ENCODE results near the gene SEMA4D.

SEMA4D gene

DNA sequence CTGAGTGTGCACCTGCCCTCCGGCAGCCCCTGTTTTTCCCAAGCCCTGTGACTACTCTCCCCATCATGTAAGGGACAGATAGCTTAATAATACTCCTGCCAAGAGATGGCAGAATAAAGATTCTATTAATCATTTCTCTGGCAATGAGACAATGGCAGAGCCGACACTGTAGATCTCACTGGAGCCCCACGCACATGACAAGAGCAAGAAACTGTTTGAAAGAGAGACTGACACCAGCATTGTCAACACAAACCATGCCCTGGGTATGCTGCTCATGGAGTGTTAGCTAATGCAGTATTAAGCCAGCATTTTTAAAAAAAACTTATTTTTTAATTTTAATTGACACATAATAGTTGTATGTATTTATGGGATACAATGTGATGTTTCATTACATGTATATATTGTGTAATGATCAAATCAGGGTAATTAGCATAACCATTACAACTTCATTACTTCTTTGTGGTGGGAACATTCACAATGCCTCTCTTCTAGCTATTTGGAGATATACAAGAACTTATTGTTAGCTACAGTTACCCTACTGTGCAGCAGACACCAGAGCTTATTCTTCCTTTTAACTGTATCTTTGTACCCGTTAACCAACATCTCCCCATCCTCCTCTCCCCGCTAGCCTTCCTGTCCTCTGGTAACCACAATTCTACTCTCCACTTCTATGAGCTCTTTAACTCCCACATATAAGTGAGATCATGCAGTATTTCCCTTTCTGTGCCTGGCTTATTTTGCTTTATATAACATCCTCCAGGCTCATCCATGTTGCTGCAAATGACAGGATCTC is 31.5 kb upstream of the SEMA4D start:
- no peak for FAIRE-seq
- no peak for DNase-seq (ENCODE audit: insufficient read length, low spot score)

- no peak for FAIRE-seq
- DNase-seq (ENCODE audit: insufficient read length, low spot score): no peak
Observed at GRCh38 chr9:89528540-89528939, 30.6 kb upstream of the SEMA4D start.

- FAIRE-seq (peak; percentile 51), DNase-seq (ENCODE audit: insufficient read length, low spot score) (no peak)
Observed at GRCh38 chr9:89528131-89528530, 30.2 kb upstream of the SEMA4D start.

DNA sequence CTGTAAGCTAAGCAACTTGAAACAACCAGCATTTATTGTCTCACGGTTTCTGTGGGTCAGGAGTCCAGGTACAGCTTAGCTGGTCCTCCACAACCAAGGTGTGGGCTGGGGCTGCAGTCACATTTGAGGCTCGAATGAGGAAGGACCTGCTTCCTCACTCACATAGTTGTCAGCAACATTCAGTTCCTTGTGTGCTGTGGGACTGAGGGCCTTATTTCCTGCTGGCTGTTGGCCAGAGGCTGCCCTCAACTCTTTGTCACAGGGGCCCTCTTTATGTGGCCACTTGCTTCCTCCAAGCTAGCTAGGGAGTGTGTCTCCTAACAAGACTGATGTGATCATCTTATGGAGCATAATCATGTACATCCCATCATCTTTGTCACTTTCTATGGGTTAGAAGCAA is 29.2 kb upstream of the SEMA4D start:
- DNase-seq (ENCODE audit: insufficient read length, low spot score): no peak
- no peak for FAIRE-seq

DNA sequence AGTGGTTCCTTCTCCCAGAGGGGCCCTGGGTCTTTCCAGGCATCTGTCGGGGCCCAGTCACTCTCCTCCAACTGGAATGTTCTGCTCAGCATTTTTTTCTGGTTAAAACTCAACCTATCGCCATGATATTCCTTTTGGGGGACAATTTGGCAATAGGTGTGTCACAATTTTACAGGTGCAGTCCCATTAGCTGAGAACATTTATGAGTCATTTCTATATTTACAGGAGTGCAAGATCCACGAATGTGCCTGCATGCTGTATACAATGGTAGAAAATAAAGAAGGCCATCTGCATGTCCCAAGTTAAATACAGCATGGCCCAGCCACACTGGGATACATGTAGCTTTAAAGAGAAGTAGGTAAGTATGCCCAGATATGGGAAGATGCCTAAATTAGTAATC is 28.8 kb upstream of the SEMA4D start:
- DNase-seq (ENCODE audit: insufficient read length, low spot score) (no peak), FAIRE-seq (no peak)

- no peak for FAIRE-seq
- no peak for DNase-seq (ENCODE audit: insufficient read length, low spot score)
Observed at GRCh38 chr9:89525446-89526374, 27.8 kb upstream of the SEMA4D start.

DNA sequence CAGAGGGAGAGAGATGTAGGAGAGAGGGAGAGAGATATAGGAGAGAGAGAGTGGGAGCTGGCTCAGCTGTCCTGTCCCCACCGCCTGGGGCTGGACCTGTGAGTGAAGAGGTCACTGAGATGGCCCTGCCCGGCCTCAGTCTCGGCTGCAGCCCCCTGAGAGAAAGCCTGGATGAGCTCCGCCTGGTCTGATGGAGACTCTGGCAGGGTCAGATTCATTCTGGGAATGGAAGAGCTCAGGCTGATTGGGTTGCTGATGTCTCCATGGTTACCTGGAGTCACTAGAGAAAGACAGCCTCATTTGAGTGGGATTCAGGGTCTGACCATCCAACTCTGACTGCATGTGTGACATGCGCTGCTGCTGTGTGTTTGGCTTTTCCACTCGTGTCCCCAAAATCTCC is 27.1 kb upstream of the SEMA4D start:
- FAIRE-seq: no peak
- DNase-seq (ENCODE audit: insufficient read length, low spot score): no peak

DNA sequence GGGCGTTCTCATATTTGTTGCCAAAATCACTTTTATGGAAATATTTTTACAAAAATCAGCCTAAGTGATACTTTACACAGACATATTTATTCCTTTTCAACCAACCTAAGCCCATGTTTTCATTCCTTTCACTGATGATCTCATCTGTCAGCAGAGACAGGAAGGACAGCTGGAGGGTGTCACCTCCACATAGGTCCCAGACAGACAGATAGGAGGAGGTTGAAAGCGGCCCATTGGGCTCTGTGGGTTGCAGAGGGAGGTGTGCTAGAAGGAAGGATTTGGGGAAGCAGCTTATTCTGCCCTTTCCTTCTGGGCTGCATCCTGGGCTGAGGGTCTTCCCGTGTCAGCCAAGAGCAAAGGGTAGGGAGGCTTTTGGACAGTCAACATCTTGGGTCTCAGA is 26.0 kb upstream of the SEMA4D start:
- peak; percentile 81 for FAIRE-seq

GRCh38 chr9:89522959-89523285 is 25.0 kb upstream of the SEMA4D start:
- DNase-seq (ENCODE audit: insufficient read length, low spot score): no peak
- no peak for FAIRE-seq

More for the DNA sequence above, 26.0 kb upstream of the SEMA4D start:
- no peak for DNase-seq (ENCODE audit: insufficient read length, low spot score)

- FAIRE-seq (peak; percentile 100), DNase-seq (ENCODE audit: insufficient read length, low spot score) (peak; percentile 74)
Observed at GRCh38 chr9:89522261-89522958, 24.5 kb upstream of the SEMA4D start.

DNA sequence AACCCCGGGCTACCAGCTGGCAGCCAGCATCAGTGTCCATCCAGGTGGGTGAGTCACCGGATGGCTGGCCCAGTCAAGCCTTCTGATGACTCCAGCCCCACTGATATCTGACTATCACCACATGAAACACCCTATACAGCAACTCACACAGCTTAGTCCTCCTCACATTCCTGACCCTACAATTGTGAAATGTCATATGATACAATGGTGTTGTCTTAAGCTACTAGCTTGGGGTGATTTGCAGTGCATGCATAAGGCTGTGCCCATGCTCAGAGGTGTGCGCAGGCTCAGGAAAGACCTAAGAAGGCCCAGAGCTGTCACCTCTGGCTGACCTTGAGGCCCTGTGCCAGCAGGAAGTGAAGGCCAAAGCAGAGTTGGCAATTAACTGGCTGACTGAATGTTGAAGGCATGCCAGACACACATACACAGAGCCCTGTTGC is 21.5 kb upstream of the SEMA4D start:
- DNase-seq (ENCODE audit: insufficient read length, low spot score) (no peak), FAIRE-seq (peak; percentile 73)

GRCh38 chr9:89518466-89519365 is 20.8 kb upstream of the SEMA4D start:
- DNase-seq (ENCODE audit: insufficient read length, low spot score) (no peak), FAIRE-seq (peak; percentile 45)

DNA sequence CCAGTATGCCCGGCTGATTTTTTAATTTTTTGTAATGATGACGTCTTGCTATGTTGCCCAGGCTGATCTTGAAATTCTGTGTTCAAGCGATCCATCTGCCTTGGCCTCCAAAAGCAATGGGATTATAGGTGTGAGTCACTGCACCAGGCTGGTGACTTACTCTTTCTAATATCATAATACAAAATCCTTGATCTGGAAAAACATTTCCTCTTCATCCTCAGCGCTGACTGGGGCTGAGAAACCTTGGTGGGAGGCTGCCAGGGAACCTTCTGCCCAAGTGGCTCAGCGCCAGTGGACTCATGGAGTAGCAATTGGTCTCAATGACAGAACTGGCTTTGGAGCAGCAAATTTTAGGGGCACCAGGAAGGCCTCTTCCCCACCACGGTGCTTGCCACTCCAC is 17.5 kb upstream of the SEMA4D start:
- DNase-seq (ENCODE audit: insufficient read length, low spot score) (no peak), FAIRE-seq (no peak)

DNA sequence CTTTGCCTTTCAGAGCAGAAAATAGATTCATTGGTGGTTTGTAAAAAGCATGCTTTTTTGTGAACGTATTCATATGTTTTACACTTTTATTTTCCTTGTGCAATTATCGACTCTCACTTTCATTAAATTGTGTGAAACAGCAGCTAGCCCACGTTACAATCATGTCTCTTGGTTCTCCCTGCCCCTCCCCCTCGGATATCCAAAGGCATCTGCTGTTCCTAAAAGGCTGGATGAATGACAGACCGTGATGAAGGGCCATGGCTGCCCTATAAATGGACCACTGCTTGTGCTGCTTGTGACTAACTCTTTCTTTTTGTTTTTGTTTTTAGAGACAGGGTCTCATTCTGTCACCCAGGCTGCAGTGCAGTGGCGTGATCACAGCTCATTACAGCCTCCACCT is 17.0 kb upstream of the SEMA4D start:
- no peak for FAIRE-seq
- DNase-seq (ENCODE audit: insufficient read length, low spot score): no peak

DNA sequence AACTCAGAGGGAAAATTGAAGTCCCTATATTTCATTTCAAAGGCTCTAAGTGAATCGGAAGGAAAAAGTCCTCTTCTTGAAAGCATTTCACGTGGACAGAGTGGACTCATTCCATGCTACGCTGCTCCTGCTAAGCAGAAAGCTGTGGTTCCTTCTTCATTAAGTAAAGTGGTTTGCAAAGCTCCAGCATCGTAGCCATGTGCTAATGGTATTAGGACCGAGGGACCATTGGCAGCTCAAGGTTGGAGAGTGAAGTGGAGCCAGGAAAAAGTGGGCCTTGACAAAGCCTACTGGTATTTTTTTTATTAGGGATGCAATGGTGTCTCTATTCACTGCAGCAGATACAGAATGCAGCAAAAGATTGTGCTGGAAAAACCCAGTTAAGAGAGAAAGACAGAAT is 16.4 kb upstream of the SEMA4D start:
- no peak for DNase-seq (ENCODE audit: insufficient read length, low spot score)
- no peak for FAIRE-seq

GRCh38 chr9:89513837-89514236 is 15.9 kb upstream of the SEMA4D start:
- FAIRE-seq (no peak), DNase-seq (ENCODE audit: insufficient read length, low spot score) (no peak)

DNA sequence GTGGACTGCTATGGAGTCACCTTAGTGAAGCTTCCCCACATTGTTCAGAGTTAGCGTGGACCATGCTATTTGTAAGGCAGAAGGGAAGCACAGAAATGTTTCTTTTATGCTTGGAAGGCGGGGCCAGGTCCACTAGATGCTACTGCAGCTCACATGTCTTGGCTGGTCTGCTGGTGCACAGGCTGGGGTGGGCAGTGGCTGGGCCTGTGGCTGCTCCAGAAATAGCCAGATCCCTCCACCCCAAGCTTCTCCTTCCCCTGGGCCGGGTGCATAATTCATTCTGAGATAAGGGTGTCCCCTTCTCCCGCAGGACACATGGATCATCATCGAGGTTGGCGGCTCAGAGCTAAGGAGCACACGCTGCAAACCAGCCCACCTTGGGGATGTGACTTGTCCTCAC is 14.5 kb upstream of the SEMA4D start:
- DNase-seq (ENCODE audit: insufficient read length, low spot score): no peak
- FAIRE-seq: no peak

GRCh38 chr9:89508951-89509615 is 11.2 kb upstream of the SEMA4D start:
- FAIRE-seq (no peak), DNase-seq (ENCODE audit: insufficient read length, low spot score) (no peak)

DNA sequence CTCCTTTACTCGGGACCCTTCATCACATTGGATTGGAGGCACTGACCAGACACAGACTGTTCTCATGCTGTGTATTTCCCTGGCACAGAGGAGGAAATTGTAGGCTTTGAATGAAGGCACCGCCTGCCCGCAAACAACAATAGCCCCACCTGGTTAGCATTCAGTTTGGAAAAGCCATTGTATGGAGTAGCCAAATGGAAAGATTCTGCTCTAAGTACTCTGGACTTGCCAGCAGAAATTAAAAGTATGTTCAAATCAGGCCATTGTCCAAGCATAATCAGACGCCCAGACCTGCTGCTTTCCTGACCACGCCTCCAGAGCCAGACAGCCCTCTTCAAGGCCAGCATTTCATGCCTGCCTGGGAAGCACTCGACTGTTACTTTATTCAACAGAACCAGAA is 8.0 kb upstream of the SEMA4D start:
- DNase-seq (ENCODE audit: insufficient read length, low spot score) (no peak), FAIRE-seq (no peak)

DNA sequence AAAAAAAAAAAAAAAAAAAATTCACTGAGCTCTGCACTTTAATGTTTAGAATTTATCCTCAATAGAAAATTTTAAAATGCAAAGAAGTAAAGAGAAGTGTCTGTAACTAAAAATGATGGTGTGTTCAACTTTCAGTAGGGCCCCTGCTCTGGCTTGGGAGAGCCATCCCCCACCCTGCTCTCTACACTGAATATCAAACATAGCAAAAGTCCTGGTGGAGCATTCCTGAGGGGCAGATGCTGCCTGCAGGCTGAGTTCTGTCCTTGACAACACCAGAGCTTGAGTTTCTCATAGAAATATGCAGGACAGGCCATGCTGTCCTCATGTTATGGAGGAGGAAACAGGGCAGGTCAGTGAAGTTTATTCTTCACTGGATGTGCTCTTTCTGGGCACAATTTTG is 7.1 kb upstream of the SEMA4D start:
- FAIRE-seq: no peak

More for the DNA sequence above, 7.1 kb upstream of the SEMA4D start:
- DNase-seq (ENCODE audit: insufficient read length, low spot score): no peak
